ENCODE data around the gene AVL9.

- TF ChIP-seq POLR2A (conservative IDR thresholded peaks at IDR 0.05): peak; percentile 93
- TF ChIP-seq, protein P1, sequence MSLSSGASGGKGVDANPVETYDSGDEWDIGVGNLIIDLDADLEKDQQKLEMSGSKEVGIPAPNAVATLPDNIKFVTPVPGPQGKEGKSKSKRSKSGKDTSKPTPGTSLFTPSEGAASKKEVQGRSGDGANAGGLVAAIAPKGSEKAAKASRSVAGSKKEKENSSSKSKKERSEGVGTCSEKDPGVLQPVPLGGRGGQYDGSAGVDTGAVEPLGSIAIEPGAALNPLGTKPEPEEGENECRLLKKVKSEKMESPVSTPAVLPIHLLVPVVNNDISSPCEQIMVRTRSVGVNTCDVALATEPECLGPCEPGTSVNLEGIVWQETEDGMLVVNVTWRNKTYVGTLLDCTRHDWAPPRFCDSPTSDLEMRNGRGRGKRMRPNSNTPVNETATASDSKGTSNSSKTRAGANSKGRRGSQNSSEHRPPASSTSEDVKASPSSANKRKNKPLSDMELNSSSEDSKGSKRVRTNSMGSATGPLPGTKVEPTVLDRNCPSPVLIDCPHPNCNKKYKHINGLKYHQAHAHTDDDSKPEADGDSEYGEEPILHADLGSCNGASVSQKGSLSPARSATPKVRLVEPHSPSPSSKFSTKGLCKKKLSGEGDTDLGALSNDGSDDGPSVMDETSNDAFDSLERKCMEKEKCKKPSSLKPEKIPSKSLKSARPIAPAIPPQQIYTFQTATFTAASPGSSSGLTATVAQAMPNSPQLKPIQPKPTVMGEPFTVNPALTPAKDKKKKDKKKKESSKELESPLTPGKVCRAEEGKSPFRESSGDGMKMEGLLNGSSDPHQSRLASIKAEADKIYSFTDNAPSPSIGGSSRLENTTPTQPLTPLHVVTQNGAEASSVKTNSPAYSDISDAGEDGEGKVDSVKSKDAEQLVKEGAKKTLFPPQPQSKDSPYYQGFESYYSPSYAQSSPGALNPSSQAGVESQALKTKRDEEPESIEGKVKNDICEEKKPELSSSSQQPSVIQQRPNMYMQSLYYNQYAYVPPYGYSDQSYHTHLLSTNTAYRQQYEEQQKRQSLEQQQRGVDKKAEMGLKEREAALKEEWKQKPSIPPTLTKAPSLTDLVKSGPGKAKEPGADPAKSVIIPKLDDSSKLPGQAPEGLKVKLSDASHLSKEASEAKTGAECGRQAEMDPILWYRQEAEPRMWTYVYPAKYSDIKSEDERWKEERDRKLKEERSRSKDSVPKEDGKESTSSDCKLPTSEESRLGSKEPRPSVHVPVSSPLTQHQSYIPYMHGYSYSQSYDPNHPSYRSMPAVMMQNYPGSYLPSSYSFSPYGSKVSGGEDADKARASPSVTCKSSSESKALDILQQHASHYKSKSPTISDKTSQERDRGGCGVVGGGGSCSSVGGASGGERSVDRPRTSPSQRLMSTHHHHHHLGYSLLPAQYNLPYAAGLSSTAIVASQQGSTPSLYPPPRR (CRISPR knock-in tag; IDR thresholded peaks at IDR 0.05; ENCODE audit: borderline replicate concordance): no peak
- TF ChIP-seq, protein P2, sequence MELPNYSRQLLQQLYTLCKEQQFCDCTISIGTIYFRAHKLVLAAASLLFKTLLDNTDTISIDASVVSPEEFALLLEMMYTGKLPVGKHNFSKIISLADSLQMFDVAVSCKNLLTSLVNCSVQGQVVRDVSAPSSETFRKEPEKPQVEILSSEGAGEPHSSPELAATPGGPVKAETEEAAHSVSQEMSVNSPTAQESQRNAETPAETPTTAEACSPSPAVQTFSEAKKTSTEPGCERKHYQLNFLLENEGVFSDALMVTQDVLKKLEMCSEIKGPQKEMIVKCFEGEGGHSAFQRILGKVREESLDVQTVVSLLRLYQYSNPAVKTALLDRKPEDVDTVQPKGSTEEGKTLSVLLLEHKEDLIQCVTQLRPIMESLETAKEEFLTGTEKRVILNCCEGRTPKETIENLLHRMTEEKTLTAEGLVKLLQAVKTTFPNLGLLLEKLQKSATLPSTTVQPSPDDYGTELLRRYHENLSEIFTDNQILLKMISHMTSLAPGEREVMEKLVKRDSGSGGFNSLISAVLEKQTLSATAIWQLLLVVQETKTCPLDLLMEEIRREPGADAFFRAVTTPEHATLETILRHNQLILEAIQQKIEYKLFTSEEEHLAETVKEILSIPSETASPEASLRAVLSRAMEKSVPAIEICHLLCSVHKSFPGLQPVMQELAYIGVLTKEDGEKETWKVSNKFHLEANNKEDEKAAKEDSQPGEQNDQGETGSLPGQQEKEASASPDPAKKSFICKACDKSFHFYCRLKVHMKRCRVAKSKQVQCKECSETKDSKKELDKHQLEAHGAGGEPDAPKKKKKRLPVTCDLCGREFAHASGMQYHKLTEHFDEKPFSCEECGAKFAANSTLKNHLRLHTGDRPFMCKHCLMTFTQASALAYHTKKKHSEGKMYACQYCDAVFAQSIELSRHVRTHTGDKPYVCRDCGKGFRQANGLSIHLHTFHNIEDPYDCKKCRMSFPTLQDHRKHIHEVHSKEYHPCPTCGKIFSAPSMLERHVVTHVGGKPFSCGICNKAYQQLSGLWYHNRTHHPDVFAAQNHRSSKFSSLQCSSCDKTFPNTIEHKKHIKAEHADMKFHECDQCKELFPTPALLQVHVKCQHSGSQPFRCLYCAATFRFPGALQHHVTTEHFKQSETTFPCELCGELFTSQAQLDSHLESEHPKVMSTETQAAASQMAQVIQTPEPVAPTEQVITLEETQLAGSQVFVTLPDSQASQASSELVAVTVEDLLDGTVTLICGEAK (IDR thresholded peaks at IDR 0.05): no peak
- TF ChIP-seq, protein P2 (CRISPR knock-in tag; IDR thresholded peaks at IDR 0.05): no peak
These were observed 367 bp upstream of the AVL9 start for GRCh38 chr7:32494946-32495297.

Measured in K562 (cell line).